NCI-H128 (cell line): Measurements from ENCODE around the gene ARFRP1.
A peak's percentile ranks its signal among the peaks of the same experiment; 100 is the strongest.

ENCODE experiments used
- DNase-seq: peaks from one replicate; lab custom pipeline; 2025; ENCODE audit not compliant: unreplicated experiment; lab: John Stamatoyannopoulos, UW

The ARFRP1 gene

GRCh38 chr20:63707558-63708300, at the start of gene ARFRP1, which contains the start of gene ZGPAT:
ARFRP1 (minus strand) TSS chr20:63707976; CDS start chr20:63707091, 885 bp downstream.
ZGPAT (plus strand) TSS chr20:63708039; CDS start chr20:63708581, 542 bp downstream.
- DNase-seq, result peak; percentile 65

- no peak for DNase-seq
Measured at GRCh38 chr20:63756648-63756991, 48.8 kb upstream of the ARFRP1 start.

GRCh38 chr20:63755933-63756647, 48.3 kb upstream of the ARFRP1 start:
- no peak for DNase-seq

- DNase-seq, result no peak
Measured at GRCh38 chr20:63754008-63754407, 46.2 kb upstream of the ARFRP1 start.

GRCh38 chr20:63753381-63753780, 45.6 kb upstream of the ARFRP1 start:
- no peak for DNase-seq

GRCh38 chr20:63752411-63753101, 44.8 kb upstream of the ARFRP1 start:
- DNase-seq, result no peak

- no peak for DNase-seq
Measured at GRCh38 chr20:63751471-63752271, 43.9 kb upstream of the ARFRP1 start.

- no peak for DNase-seq
Measured at GRCh38 chr20:63750807-63751470, 43.2 kb upstream of the ARFRP1 start.

- no peak for DNase-seq
Measured at GRCh38 chr20:63749597-63750508, 42.1 kb upstream of the ARFRP1 start.

GRCh38 chr20:63748934-63749270, 41.1 kb upstream of the ARFRP1 start:
- DNase-seq, result no peak

- DNase-seq, result no peak
Measured at GRCh38 chr20:63748070-63748933, 40.5 kb upstream of the ARFRP1 start.

- DNase-seq, result no peak
Measured at GRCh38 chr20:63747622-63748069, 39.9 kb upstream of the ARFRP1 start.

- DNase-seq, result no peak
Measured at GRCh38 chr20:63746751-63747315, 39.1 kb upstream of the ARFRP1 start.

- no peak for DNase-seq
Measured at GRCh38 chr20:63745961-63746731, 38.4 kb upstream of the ARFRP1 start.

- DNase-seq, result no peak
Measured at GRCh38 chr20:63745424-63745805, 37.6 kb upstream of the ARFRP1 start.

GRCh38 chr20:63744574-63745423, 37.0 kb upstream of the ARFRP1 start:
- no peak for DNase-seq

- DNase-seq, result no peak
Measured at GRCh38 chr20:63744158-63744557, 36.4 kb upstream of the ARFRP1 start.
